Cardiac fibroblast (primary cell): ENCODE data around the gene LRRIQ1.
"Not testable (repeated sequence)": the region's sequence is repeated elsewhere in the genome, so short reads cannot be mapped to it uniquely, and the experiment has no call there.

Source experiments
- DNase-seq, 2 donors: peaks; one replicate each; pipeline versions ENCODE4 v3.0.0 to v3.0.0-alpha.2; 2010; ENCODE audit warnings: low read depth in 2 of 2
- H3K4me3 ChIP-seq, 2 donors: replicated peaks in 1 of 2; 1 replicate in 1 of 2; 2 replicates in 1 of 2; pipeline ENCODE4 v1.5.1; 2011; ENCODE audit warnings: low read depth in 2 of 2, low read length in 2 of 2, mild to moderate bottlenecking in 2 of 2, moderate library complexity in 1 of 2
- TF ChIP-seq, protein P1 (sequence below): IDR thresholded peaks from one replicate; pipeline ENCODE4 v1.5.1; 2011; ENCODE audit warnings: low read depth, mild to moderate bottlenecking, low read length, inconsistent platforms

LRRIQ1 gene

DNA sequence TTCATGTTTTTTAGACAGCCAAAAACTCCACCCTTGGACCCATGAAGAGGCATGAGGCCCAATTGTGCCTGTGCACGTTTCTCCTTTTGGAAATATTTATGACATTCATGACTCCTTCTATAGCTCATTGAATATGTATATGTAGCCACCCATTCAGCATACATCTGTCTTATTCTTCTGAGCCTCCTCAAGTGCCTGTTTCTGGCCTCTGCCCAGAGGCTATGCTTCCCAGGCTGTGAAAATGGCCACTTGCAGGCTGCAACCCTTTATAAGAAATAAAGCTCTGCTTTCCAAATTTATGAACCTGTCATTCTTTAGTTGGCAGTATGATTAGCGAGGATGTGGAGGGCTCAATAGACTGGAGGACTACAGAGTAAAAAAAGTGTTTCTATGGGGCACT is 35.4 kb upstream of the LRRIQ1 start:
- no peak for DNase-seq
- TF ChIP-seq, protein P1, sequence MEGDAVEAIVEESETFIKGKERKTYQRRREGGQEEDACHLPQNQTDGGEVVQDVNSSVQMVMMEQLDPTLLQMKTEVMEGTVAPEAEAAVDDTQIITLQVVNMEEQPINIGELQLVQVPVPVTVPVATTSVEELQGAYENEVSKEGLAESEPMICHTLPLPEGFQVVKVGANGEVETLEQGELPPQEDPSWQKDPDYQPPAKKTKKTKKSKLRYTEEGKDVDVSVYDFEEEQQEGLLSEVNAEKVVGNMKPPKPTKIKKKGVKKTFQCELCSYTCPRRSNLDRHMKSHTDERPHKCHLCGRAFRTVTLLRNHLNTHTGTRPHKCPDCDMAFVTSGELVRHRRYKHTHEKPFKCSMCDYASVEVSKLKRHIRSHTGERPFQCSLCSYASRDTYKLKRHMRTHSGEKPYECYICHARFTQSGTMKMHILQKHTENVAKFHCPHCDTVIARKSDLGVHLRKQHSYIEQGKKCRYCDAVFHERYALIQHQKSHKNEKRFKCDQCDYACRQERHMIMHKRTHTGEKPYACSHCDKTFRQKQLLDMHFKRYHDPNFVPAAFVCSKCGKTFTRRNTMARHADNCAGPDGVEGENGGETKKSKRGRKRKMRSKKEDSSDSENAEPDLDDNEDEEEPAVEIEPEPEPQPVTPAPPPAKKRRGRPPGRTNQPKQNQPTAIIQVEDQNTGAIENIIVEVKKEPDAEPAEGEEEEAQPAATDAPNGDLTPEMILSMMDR: no peak
- no peak overlapping the region for H3K4me3 ChIP-seq

DNA sequence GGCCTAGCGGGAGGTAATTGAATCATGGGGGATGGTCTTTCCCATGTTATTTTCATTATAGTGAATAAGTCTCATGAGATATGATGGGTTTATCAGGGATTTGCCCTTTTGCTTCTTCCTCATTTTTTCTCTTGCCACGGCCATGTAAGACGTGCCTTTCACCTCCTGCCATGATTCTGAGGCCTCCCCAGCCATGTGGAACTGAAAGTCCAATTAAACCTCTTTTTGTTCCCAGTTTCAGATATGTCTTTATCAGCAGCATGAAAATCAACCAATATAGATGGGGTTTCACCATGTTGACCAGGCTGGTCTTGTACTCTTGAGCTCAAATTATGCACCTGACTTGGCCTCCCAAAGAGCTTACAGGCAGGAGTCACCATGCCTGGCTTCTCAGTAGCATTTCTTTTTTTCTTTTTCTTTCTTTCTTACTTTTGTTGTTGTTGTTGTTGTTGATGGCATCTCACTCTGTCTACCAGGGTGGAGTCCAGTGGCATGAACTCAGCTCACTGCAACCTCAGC is 33.3 kb upstream of the LRRIQ1 start:
- H3K4me3 ChIP-seq: no peak overlapping the region
- TF ChIP-seq, protein P1: no peak
- no peak for DNase-seq

DNA sequence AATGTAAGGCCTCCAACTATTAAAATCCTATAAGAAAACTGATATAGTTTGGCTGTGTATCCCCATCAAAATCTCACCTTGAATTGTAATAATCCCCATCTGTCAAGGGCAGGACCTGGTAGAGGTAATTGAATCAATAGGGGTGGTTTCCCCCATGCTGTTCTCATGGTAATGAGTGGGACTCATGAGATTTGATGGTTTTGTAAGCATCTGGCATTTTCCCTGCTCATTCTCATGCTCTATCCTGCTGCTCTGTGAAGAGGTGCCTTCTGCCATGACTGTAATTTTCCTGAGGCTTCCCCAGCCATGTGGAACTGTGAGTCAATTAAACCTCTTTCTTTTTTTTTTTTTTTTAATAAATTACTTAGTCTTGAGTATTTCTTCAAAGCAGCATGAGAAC is 31.9 kb upstream of the LRRIQ1 start:
- no peak overlapping the region for H3K4me3 ChIP-seq
- DNase-seq: no peak
- TF ChIP-seq, protein P1: no peak

DNA sequence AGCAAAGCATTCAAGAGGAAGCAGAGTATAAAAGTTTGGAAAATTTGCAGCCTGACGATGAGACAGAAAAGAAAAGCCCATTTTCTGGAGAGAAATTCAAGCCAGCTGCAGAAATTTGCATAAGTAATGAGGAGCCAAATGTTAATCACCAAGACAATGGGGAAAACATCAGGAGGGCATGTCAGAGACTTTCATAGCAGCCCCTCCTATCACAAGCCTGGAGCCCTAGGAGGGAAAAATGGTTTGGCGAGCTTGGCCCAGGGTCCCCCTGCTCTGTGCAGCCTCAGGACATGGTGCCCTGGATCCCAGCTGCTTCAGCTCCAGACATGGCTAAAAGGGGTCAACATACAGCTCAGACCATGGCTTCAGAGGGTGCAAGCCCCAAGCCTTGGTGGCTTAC is 31.1 kb upstream of the LRRIQ1 start:
- DNase-seq, H3K4me3 ChIP-seq: not testable (repeated sequence)

DNA sequence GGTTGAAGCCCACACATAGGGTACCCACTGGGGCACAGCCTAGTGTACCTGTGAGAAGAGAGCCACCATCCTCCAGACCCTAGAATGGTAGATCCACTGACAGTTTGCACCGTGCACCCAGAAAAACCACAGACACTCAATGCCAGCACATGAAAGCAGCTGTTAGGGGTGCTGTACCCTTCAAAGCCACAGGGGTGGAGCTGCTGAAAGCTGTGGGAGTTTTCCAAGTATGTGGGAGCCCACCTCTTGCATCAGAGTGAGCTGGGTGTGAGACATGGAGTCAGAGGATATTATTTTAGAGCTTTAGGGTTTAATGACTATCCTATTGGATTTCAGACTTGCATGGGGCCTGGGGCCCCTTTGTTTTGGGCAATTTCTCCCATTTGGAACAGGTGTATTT is 30.5 kb upstream of the LRRIQ1 start:
- TF ChIP-seq, protein P1: no peak
- no peak overlapping the region for H3K4me3 ChIP-seq
- DNase-seq: no peak

DNA sequence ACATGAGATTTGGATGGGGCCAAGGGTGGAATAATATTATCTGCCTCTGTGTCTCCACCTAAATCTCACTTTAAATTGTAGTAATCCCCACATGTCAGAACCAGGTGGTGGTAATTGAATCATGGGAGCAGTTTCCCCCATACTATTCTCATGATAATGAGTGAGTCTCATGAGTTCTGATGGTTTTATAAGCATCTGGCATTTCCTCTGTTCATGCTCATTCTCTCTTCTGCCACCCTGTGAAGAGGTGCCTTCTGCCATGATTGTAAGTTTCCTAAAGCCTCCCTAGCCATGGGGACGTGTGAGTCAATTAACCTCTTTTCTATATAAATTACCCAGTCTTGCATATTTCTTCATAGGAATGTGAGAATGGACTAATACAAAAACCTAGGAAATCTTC is 29.9 kb upstream of the LRRIQ1 start:
- no peak overlapping the region for H3K4me3 ChIP-seq
- DNase-seq: no peak
- TF ChIP-seq, protein P1: no peak

DNA sequence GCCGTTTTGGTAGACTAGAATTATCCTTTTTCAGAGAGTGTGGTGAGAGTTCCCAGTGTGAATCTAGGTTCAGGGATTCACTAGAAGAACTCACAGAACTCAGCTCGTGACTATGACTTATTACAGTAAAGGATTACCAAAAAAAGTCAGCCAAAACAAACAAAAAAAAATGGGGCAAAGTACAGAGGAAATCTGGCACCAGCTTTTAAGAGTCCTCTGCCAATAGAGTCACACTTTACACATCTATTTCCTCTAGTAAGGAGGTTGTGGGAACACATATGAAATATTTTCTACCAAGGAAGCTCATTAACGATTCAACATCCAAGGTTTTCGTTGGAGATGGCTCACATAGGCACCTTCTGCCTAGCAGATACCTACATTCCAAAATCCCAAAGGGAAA is 28.3 kb upstream of the LRRIQ1 start:
- no peak overlapping the region for H3K4me3 ChIP-seq
- TF ChIP-seq, protein P1: no peak
- DNase-seq: peak; percentile 80 to 83
